Fibroblast of villous mesenchyme (primary cell): ENCODE data around the gene PYGB. TPM values are rescaled to one million over a fixed set of nuclear protein-coding genes. Genes with fewer than 3 reads are reported as not detected.

Source experiments
- DNase-seq: peaks from one replicate; pipeline ENCODE4 v3.0.0-alpha.2; 2010; ENCODE audit warnings: low read depth
- H3K4me3 ChIP-seq: 2 replicates; pipeline ENCODE4 v1.5.1; 2011; ENCODE audit warnings: low read depth, mild to moderate bottlenecking, low read length
- CTCF ChIP-seq: IDR thresholded peaks from 2 replicates; pipeline ENCODE4 v1.5.1; 2012; ENCODE audit warnings: low read depth, mild to moderate bottlenecking, low read length; ENCODE audit not compliant: insufficient read depth
- total RNA-seq: library from RNA; depleted of rRNA; stranded (reverse); fragments of >200 nt; gene quantifications from 2 replicates; pipeline ENCODE4 v1.2.3, GENCODE V29; 2012

Gene PYGB
- total RNA-seq, 1 donor, result 110 TPM

GRCh38 chr20:25285091-25285647 lies 37.3 kb downstream of the PYGB start:
- DNase-seq, result no peak
- H3K4me3 ChIP-seq, result no peak overlapping the region
- no peak for TF ChIP-seq CTCF

- no peak overlapping the region for H3K4me3 ChIP-seq
- DNase-seq, result no peak
- no peak for TF ChIP-seq CTCF
These were observed 38.2 kb downstream of the PYGB start for GRCh38 chr20:25285856-25286798.

GRCh38 chr20:25286917-25287316 lies 39.0 kb downstream of the PYGB start:
- no peak overlapping the region for H3K4me3 ChIP-seq
- DNase-seq, result no peak
- no peak for TF ChIP-seq CTCF

- no peak for DNase-seq
- no peak overlapping the region for H3K4me3 ChIP-seq
- TF ChIP-seq CTCF, result no peak
These were observed 39.9 kb downstream of the PYGB start for GRCh38 chr20:25287631-25288290.

GRCh38 chr20:25288291-25289181 lies 40.7 kb downstream of the PYGB start:
- DNase-seq, result no peak
- no peak for TF ChIP-seq CTCF
- no peak overlapping the region for H3K4me3 ChIP-seq
